ENCODE measurements around the gene EVC.

Gene EVC

DNA sequence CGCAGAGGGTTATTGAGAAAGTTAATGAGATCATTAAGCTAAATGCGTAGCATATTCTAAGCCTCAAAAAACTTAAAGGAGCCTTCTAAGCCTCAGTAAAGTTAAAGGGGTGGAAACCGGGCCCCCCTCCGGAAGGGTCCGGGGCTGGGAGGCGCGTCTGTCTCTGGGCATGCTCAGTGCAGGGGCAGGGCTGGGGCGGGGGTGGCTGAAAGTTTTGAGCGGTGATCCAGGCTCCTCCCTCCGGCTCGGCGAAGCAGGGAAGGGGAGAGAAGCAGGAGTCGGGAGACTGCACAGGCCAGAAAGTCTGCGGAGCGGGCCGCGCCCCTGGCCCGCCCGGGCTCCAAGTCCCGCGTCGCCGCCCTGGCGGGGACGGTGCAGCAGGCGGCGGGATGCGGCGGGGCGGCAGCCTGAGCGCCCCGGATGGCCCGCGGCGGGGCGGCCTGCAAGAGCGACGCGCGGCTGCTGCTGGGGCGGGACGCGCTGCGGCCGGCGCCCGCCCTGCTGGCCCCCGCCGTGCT, at the start of gene EVC:
Gene EVC (plus strand): TSS at position 241 of the 518 bp plus-strand sequence. CDS start 180 bp downstream, at position 421.
- Histone ChIP-seq H2AFZ (ENCODE audit: low read depth, low read length) (peak within 1 kb of the TSS; percentile 100), H3K4me2 (ENCODE audit: low read length) (peak within 1 kb of the TSS; percentile 100)
- no peak for TF ChIP-seq EZH2phosphoT487 (IDR thresholded peaks at IDR 0.05; ENCODE audit: low read depth)
- TF ChIP-seq CTCF (IDR thresholded peaks at IDR 0.05; ENCODE audit: low read depth, low read length): no peak

DNA sequence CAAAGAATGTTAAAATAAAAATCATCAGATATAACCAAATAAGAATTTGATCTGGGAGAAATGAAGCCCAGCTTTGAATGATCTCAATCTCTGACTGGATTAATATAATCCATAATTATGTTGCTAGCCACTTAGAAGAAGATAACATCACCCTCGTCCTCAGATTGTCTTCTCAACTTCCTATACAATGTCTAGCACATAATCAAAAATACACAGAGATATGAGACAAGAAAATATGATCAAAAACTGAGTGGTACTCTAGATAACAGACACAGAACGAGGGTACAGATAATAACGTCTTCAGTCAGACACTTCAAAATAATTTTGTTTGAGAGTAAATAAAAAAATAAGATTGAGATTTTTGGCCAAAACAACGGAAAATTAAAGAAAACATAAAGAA, 49.8 kb upstream of the EVC start:
- H3K9me3 ChIP-seq (ENCODE audit: insufficient read depth, low read length): no peaks in the 10 kb centered on the region
- no peak overlapping the region for H2AFZ ChIP-seq (ENCODE audit: low read depth, low read length)

More for the DNA sequence above, at the start of gene EVC:
- Histone ChIP-seq H3K4me3 (ENCODE audit: low read length) (peak within 1 kb of the TSS; percentile 93), H3K27me3 (ENCODE audit: low read depth, low read length) (no peaks in the 10 kb centered on the region), H3K79me2 (ENCODE audit: low read length) (peaks cover 27% of the 10 kb centered on the region), H3K4me1 (ENCODE audit: low read length) (peaks cover 38% of the 10 kb centered on the region), H3K36me3 (replicated peaks; ENCODE audit: low read depth, low read length) (peaks cover 6% of the 10 kb centered on the region), H3K27ac (ENCODE audit: low read length) (peak within 1 kb of the TSS; percentile 31), H4K20me1 (ENCODE audit: insufficient read depth, low read length) (peaks cover 3% of the 10 kb centered on the region; the same call in 1 of the 2 replicates), H3K9me3 (ENCODE audit: insufficient read depth, low read length) (peaks cover 5% of the 10 kb centered on the region; the same call in 1 of the 2 replicates), H3K9ac (ENCODE audit: low read length) (peak within 1 kb of the TSS; percentile 87)

DNA sequence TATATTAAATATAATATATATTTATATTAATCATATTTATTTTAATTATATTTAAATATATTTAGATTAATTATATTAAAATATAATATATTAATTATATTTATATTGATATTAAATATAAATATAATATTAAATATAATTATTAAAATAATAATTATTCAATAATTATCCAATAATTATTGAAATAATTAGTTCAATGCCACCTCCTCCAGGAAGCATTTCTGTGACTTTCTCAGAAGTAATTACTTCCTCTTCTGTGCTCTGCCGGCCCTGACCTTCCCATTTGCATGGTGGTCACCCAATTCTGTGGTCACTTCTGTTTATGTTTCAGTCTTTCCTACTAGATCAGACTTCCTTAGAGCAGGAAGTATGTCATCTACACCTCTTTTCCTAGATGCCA, 48.4 kb upstream of the EVC start:
- H4K20me1 ChIP-seq (ENCODE audit: insufficient read depth, low read length): no peaks in the 10 kb centered on the region
- no peak overlapping the region for H2AFZ ChIP-seq (ENCODE audit: low read depth, low read length)
- no peak overlapping the region for H3K9ac ChIP-seq (ENCODE audit: low read length)
- H3K4me1 ChIP-seq (ENCODE audit: low read length): no peaks in the 10 kb centered on the region
- no peak overlapping the region for H3K4me3 ChIP-seq (ENCODE audit: low read length)
- no peak for TF ChIP-seq CTCF (IDR thresholded peaks at IDR 0.05; ENCODE audit: low read depth, low read length)
- TF ChIP-seq EZH2phosphoT487 (IDR thresholded peaks at IDR 0.05; ENCODE audit: low read depth): no peak
- H3K27me3 ChIP-seq (ENCODE audit: low read depth, low read length): no peaks in the 10 kb centered on the region
- H3K79me2 ChIP-seq (ENCODE audit: low read length): no peaks in the 10 kb centered on the region
- H3K27ac ChIP-seq (ENCODE audit: low read length): no peak overlapping the region
- H3K36me3 ChIP-seq (replicated peaks; ENCODE audit: low read depth, low read length): peaks cover 34% of the 10 kb centered on the region
- no peak overlapping the region for H3K4me2 ChIP-seq (ENCODE audit: low read length)
- no peaks in the 10 kb centered on the region for H3K9me3 ChIP-seq (ENCODE audit: insufficient read depth, low read length)

More for the DNA sequence above, 49.8 kb upstream of the EVC start:
- Histone ChIP-seq H3K4me3 (ENCODE audit: low read length) (no peak overlapping the region), H3K4me1 (ENCODE audit: low read length) (no peaks in the 10 kb centered on the region), H3K27me3 (ENCODE audit: low read depth, low read length) (no peaks in the 10 kb centered on the region), H4K20me1 (ENCODE audit: insufficient read depth, low read length) (no peaks in the 10 kb centered on the region), H3K36me3 (replicated peaks; ENCODE audit: low read depth, low read length) (peaks cover 34% of the 10 kb centered on the region), H3K79me2 (ENCODE audit: low read length) (no peaks in the 10 kb centered on the region), H3K9ac (ENCODE audit: low read length) (no peak overlapping the region), H3K4me2 (ENCODE audit: low read length) (no peak overlapping the region), H3K27ac (ENCODE audit: low read length) (no peak overlapping the region)
- no peak for TF ChIP-seq EZH2phosphoT487 (IDR thresholded peaks at IDR 0.05; ENCODE audit: low read depth)
- no peak for TF ChIP-seq CTCF (IDR thresholded peaks at IDR 0.05; ENCODE audit: low read depth, low read length)

GRCh38 chr4:5664778-5665177, 46.2 kb upstream of the EVC start:
- no peaks in the 10 kb centered on the region for H3K27me3 ChIP-seq (ENCODE audit: low read depth, low read length)
- TF ChIP-seq CTCF (IDR thresholded peaks at IDR 0.05; ENCODE audit: low read depth, low read length) (no peak), EZH2phosphoT487 (IDR thresholded peaks at IDR 0.05; ENCODE audit: low read depth) (no peak)
- peaks cover 34% of the 10 kb centered on the region for H3K36me3 ChIP-seq (replicated peaks; ENCODE audit: low read depth, low read length)

More at GRCh38 chr4:5664778-5665177, 46.2 kb upstream of the EVC start:
- H2AFZ ChIP-seq (ENCODE audit: low read depth, low read length): no peak overlapping the region
- no peak overlapping the region for H3K4me2 ChIP-seq (ENCODE audit: low read length)
- peaks cover 3% of the 10 kb centered on the region; the same call in 1 of the 2 replicates for H3K4me1 ChIP-seq (ENCODE audit: low read length)
- H3K27ac ChIP-seq (ENCODE audit: low read length): no peak overlapping the region
- H3K9ac ChIP-seq (ENCODE audit: low read length): no peak overlapping the region
- H4K20me1 ChIP-seq (ENCODE audit: insufficient read depth, low read length): no peaks in the 10 kb centered on the region
- H3K9me3 ChIP-seq (ENCODE audit: insufficient read depth, low read length): no peaks in the 10 kb centered on the region
- H3K4me3 ChIP-seq (ENCODE audit: low read length): no peak overlapping the region
- no peaks in the 10 kb centered on the region for H3K79me2 ChIP-seq (ENCODE audit: low read length)

Measured in OCI-LY3 (cell line).